Hepatocyte (in vitro differentiated cells): ENCODE data around the gene RIMBP2. TPM values are rescaled to one million over a fixed set of nuclear protein-coding genes. Genes with fewer than 3 reads are reported as not detected.

Source experiments
- DNase-seq: peaks from one replicate; pipeline ENCODE4 v3.0.0-alpha.2; 2016; ENCODE audit warnings: low spot score
- H2AFZ ChIP-seq: fragments of 200-600 bp; sonication (generic); 2 replicates; pipeline ENCODE4 v1.6.0; 2016; ENCODE audit warnings: antibody characterized with exemption, mild to moderate bottlenecking
- H3K27ac ChIP-seq: fragments of 200-600 bp; sonication (generic); 2 replicates; pipeline ENCODE4 v1.5.1; 2016; ENCODE audit warnings: mild to moderate bottlenecking
- H3K27me3 ChIP-seq: fragments of 200-600 bp; sonication (generic); 2 replicates; pipeline ENCODE4 v1.6.1; 2016
- H3K36me3 ChIP-seq: fragments of 200-600 bp; sonication (generic); replicated peaks from 2 replicates; pipeline ENCODE4 v1.5.1; 2016; ENCODE audit warnings: low read depth; ENCODE audit not compliant: insufficient read depth
- H3K4me1 ChIP-seq: fragments of 200-600 bp; sonication (generic); 2 replicates; pipeline ENCODE4 v1.5.1; 2016; ENCODE audit warnings: mild to moderate bottlenecking, moderate library complexity; ENCODE audit not compliant: insufficient read depth
- H3K4me2 ChIP-seq: fragments of 200-600 bp; sonication (generic); 2 replicates; pipeline ENCODE4 v1.6.0; 2016
- H3K4me3 ChIP-seq: fragments of 200-600 bp; sonication (generic); 2 replicates; pipeline ENCODE4 v1.5.1; 2016; ENCODE audit warnings: mild to moderate bottlenecking
- H3K79me2 ChIP-seq: fragments of 200-600 bp; sonication (generic); 2 replicates; pipeline ENCODE4 v1.6.0; 2017; ENCODE audit warnings: mild to moderate bottlenecking
- H3K9me2 ChIP-seq: fragments of 200-600 bp; sonication (generic); replicated peaks from 2 replicates; pipeline ENCODE4 v1.6.0; 2017; ENCODE audit warnings: mild to moderate bottlenecking; ENCODE audit not compliant: insufficient read depth
- H3K9me3 ChIP-seq: fragments of 200-600 bp; sonication (generic); 2 replicates; pipeline ENCODE4 v1.5.1; 2016; ENCODE audit warnings: low read depth, mild to moderate bottlenecking
- H4K20me1 ChIP-seq: fragments of 200-600 bp; sonication (generic); 2 replicates; pipeline ENCODE4 v1.6.0; 2016; ENCODE audit warnings: mild to moderate bottlenecking; ENCODE audit not compliant: insufficient read depth, poor library complexity, severe bottlenecking
- CTCF ChIP-seq: fragments of 200-600 bp; sonication (generic); IDR thresholded peaks from 2 replicates; pipeline ENCODE4 v1.5.1; 2016; ENCODE audit warnings: antibody characterized with exemption, mild to moderate bottlenecking; ENCODE audit not compliant: poor library complexity
- EZH2 ChIP-seq: fragments of 200-600 bp; sonication (generic); IDR thresholded peaks from 2 replicates; pipeline ENCODE4 v1.6.1; 2016; ENCODE audit warnings: antibody characterized with exemption, mild to moderate bottlenecking, borderline replicate concordance
- EZH2phosphoT487 ChIP-seq: fragments of 200-600 bp; sonication (generic); IDR thresholded peaks from one replicate; pipeline ENCODE4 v1.6.1; 2018; ENCODE audit warnings: antibody characterized with exemption, mild to moderate bottlenecking, low read depth, moderate library complexity; ENCODE audit not compliant: unreplicated experiment, severe bottlenecking
- WGBS: methylation state at CpG from one replicate; pipeline ENCODE4 v1.1.6; 2016; ENCODE audit warnings: low lambda C conversion rate; ENCODE audit errors: missing lambda C conversion rate; 5-methylcytosine and 5-hydroxymethylcytosine counted together
- polyA plus RNA-seq: library from polyadenylated mRNA; unstranded; fragments of >200 nt; fragmentation: Nextera tagmentation; extraction: Ambion mirVana; gene quantifications from 2 replicates; pipeline ENCODE4 v1.2.1, GENCODE V29; 2016
- total RNA-seq: library from RNA; depleted of rRNA; stranded (reverse); fragments of >200 nt; gene quantifications from 2 replicates; pipeline ENCODE4 v1.2.3, GENCODE V29; 2014

RIMBP2 gene
- total and polyA plus RNA-seq, 2 experiments from 2014 or later: 2.5 to 4.4 TPM

- Histone ChIP-seq H3K79me2 (no peaks in the 10 kb centered on the region), H3K27ac (no peak overlapping the region), H3K36me3 (no peaks in the 10 kb centered on the region), H3K4me3 (no peak overlapping the region), H3K4me2 (no peak overlapping the region), H4K20me1 (no peaks in the 10 kb centered on the region), H3K4me1 (no peaks in the 10 kb centered on the region), H3K9me2 (no peaks in the 10 kb centered on the region), H3K9me3 (no peaks in the 10 kb centered on the region), H3K27me3 (no peaks in the 10 kb centered on the region), H2AFZ (no peak overlapping the region)
- TF ChIP-seq CTCF (no peak), EZH2phosphoT487 (no peak), EZH2 (no peak)
- DNase-seq: no peak
- WGBS: 75% methylated on average over 11 of the region's 11 CpGs
Measured at GRCh38 chr12:130459916-130460315, 256.2 kb downstream of the RIMBP2 start.

- DNase-seq: no peak
- H3K9me3 ChIP-seq: no peaks in the 10 kb centered on the region
- H3K36me3 ChIP-seq: no peaks in the 10 kb centered on the region
- H3K4me3 ChIP-seq: no peak overlapping the region
- no peak overlapping the region for H2AFZ ChIP-seq
- TF ChIP-seq EZH2: no peak
- TF ChIP-seq CTCF: no peak
- no peak for TF ChIP-seq EZH2phosphoT487
- no peaks in the 10 kb centered on the region for H4K20me1 ChIP-seq
- no peaks in the 10 kb centered on the region for H3K27me3 ChIP-seq
- H3K79me2 ChIP-seq: no peaks in the 10 kb centered on the region
- H3K4me1 ChIP-seq: no peaks in the 10 kb centered on the region
- H3K9me2 ChIP-seq: no peaks in the 10 kb centered on the region
- no peak overlapping the region for H3K4me2 ChIP-seq
- no peak overlapping the region for H3K27ac ChIP-seq
- WGBS: 74% methylated on average over 12 of the region's 12 CpGs
Measured at GRCh38 chr12:130458341-130458740, 257.8 kb downstream of the RIMBP2 start.

- Histone ChIP-seq H3K4me2 (no peak overlapping the region), H4K20me1 (no peaks in the 10 kb centered on the region), H3K4me3 (no peak overlapping the region), H2AFZ (no peak overlapping the region), H3K27me3 (no peaks in the 10 kb centered on the region), H3K9me2 (no peaks in the 10 kb centered on the region), H3K27ac (no peak overlapping the region), H3K79me2 (no peaks in the 10 kb centered on the region), H3K36me3 (no peaks in the 10 kb centered on the region), H3K4me1 (no peaks in the 10 kb centered on the region), H3K9me3 (no peaks in the 10 kb centered on the region)
- TF ChIP-seq EZH2phosphoT487 (no peak), CTCF (no peak), EZH2 (no peak)
- WGBS: 90% methylated on average over 8 of the region's 9 CpGs
- DNase-seq: no peak
Measured at GRCh38 chr12:130457215-130457614, 258.9 kb downstream of the RIMBP2 start.
